Measurements from ENCODE around the gene MRFAP1. TPM values are rescaled to one million over a fixed set of nuclear protein-coding genes. Genes with fewer than 3 reads are reported as not detected.

The MRFAP1 gene
- total RNA-seq, 1 donor from 2014 or later: 293 TPM

DNA sequence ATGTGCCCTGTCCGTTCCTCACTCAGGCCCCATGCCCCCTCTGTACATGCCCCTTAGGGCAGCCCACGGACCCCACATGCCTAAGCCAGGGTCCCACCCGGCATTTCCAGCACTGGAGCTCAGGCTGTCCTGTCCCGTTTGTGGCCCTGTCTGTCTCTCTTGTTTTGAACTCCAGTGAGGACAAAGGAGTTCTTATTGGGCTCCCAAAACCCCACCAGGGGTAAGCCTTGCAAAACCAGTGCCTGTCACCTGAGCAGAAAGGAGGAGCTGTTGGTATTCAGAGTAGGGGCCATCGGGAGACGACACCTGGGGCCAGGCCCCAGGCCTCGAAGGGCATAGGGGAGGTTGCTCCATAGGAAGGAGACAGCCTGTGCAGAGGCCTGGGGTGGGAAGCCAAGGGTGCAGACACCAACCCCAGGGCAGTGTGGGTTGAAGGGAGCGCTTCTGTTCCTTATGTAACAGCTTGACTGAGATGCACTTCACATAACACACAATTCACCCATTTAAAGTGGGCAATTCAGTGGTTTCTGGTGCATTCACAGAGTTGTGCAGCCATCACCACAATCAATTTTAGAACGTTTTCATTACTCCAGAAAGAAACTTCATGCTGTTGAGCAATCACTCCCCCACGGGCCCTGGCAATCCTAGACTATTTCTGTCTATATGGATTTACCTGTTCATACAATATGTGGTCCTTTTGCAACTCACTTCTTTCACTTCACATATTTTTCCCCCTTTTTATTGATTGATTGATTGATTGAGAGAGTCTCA, 33.8 kb upstream of the MRFAP1 start:
- H3K27me3 Mint-ChIP-seq: no peaks in the 10 kb centered on the region
- peaks cover 20% of the 10 kb centered on the region for H3K36me3 Mint-ChIP-seq
- no peak for DNase-seq (ENCODE audit: extremely low spot score, unreplicated experiment)
- TF ChIP-seq, protein P1, sequence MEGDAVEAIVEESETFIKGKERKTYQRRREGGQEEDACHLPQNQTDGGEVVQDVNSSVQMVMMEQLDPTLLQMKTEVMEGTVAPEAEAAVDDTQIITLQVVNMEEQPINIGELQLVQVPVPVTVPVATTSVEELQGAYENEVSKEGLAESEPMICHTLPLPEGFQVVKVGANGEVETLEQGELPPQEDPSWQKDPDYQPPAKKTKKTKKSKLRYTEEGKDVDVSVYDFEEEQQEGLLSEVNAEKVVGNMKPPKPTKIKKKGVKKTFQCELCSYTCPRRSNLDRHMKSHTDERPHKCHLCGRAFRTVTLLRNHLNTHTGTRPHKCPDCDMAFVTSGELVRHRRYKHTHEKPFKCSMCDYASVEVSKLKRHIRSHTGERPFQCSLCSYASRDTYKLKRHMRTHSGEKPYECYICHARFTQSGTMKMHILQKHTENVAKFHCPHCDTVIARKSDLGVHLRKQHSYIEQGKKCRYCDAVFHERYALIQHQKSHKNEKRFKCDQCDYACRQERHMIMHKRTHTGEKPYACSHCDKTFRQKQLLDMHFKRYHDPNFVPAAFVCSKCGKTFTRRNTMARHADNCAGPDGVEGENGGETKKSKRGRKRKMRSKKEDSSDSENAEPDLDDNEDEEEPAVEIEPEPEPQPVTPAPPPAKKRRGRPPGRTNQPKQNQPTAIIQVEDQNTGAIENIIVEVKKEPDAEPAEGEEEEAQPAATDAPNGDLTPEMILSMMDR (conservative IDR thresholded peaks at IDR 0.05): no peak
- H3K9me3 Mint-ChIP-seq: no peaks in the 10 kb centered on the region
- no peak overlapping the region for H3K27ac Mint-ChIP-seq
- H3K4me1 Mint-ChIP-seq (ENCODE audit: unreplicated experiment): no peaks in the 10 kb centered on the region
- H3K4me3 Mint-ChIP-seq: no peak overlapping the region

DNA sequence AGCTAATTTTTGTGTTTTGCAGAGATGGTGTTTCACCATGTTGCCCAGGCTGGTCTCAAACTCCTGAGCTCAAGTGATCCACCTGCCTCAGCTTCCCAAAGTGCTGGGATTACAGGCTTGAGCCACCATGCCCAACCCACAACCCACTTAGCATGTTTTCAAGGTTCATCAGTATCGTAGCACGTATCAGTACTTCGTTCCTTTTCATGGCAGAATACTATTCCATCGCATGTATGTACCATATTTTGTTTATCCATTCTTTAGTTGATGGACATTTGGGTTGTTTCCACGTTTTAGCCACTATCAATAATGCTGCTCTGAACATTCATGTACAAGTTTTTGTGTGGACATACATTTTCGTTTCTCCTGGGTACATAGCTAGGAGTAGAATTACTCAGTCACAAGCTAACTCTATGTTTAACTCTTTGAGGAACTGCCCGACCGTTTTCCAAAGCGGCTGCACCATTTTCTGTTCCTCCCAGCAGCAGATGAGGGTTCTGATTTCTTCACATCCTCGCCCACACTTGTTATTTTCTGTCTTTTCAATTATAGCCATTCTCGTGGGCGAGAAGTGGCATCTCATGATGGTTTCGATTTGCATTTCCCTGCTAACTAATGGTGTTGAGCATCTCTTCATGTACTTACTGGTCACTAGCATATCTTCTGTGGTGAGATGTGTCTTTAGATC, 33.0 kb upstream of the MRFAP1 start:
- DNase-seq (ENCODE audit: extremely low spot score, unreplicated experiment): no peak
- H3K27ac Mint-ChIP-seq: no peak overlapping the region
- H3K4me3 Mint-ChIP-seq: no peak overlapping the region
- TF ChIP-seq, protein P1 (conservative IDR thresholded peaks at IDR 0.05): no peak
- H3K36me3 Mint-ChIP-seq: peaks cover 24% of the 10 kb centered on the region
- H3K9me3 Mint-ChIP-seq: no peaks in the 10 kb centered on the region
- H3K27me3 Mint-ChIP-seq: no peaks in the 10 kb centered on the region
- H3K4me1 Mint-ChIP-seq (ENCODE audit: unreplicated experiment): no peaks in the 10 kb centered on the region

DNA sequence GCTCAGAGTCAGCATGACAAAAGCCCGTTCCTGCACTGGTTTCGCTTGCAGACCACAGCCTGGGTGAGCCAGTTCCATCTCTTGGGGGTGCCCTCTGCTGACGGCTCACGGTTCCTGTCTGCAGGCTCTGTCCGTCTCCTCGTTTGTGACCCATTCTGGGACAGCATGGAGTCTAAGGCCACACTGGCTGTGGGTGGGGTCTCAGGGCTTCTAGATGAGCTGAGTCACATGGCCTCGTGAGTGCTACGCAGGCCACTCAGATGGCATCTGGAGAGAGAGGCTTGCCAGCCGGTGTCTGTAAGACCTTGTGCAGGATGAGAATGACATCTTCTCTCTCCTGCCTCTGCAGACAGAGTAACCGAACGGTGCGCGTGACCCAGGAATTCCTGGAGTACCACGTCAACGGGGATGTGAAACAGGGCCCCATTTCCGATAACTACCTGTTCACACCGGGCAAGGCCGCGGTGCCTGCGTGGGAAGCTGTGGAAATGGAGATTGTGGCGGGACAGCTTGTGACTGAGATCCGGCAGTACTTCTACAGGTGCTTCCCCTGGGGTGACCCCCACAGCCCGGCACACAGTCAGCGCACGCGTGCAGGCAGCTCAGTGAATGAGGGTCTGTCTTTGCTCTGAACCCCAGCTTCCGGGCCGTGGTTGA, 31.6 kb upstream of the MRFAP1 start:
- DNase-seq (ENCODE audit: extremely low spot score, unreplicated experiment): no peak
- H3K4me3 Mint-ChIP-seq: no peak overlapping the region
- no peaks in the 10 kb centered on the region for H3K4me1 Mint-ChIP-seq (ENCODE audit: unreplicated experiment)
- TF ChIP-seq, protein P1 (conservative IDR thresholded peaks at IDR 0.05): no peak
- H3K27me3 Mint-ChIP-seq: no peaks in the 10 kb centered on the region
- no peak overlapping the region for H3K27ac Mint-ChIP-seq
- peaks cover 24% of the 10 kb centered on the region for H3K36me3 Mint-ChIP-seq
- no peaks in the 10 kb centered on the region for H3K9me3 Mint-ChIP-seq

DNA sequence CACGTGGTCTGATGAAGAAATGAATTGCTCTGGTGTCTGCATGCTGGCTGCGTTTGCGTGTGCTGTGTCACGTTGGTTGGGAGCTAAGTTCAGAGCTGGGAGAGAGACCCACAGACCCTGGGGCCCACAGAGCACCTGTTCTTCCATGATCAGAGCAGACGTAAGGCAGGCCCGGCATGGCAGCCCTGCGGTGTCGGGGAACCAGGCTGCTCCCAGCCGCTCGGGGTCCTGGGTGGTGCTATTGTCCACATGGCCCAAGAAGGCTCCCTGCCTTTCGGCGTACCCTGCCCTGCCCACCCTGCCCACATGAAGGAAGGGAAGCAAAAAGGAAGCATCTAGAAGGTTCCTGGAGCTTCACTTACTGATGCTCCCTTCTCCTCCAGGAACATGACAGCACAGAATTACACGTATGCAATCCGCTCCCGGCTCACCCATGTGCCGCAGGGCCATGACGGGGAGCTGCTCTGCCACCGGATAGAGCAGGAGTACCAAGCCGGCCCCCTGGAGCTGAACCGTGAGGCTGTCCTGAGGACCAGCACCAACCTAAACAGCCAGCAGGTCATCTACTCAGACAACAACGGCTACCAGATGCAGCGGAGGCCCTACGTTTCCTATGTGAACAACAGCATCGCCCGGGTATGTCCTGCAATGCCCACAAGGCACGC, 30.9 kb upstream of the MRFAP1 start:
- Mint-ChIP-seq H3K27me3 (no peaks in the 10 kb centered on the region), H3K36me3 (peaks cover 24% of the 10 kb centered on the region), H3K9me3 (no peaks in the 10 kb centered on the region), H3K27ac (no peak overlapping the region), H3K4me1 (ENCODE audit: unreplicated experiment) (no peaks in the 10 kb centered on the region), H3K4me3 (no peak overlapping the region)
- TF ChIP-seq, protein P1 (conservative IDR thresholded peaks at IDR 0.05): no peak
- no peak for DNase-seq (ENCODE audit: extremely low spot score, unreplicated experiment)

DNA sequence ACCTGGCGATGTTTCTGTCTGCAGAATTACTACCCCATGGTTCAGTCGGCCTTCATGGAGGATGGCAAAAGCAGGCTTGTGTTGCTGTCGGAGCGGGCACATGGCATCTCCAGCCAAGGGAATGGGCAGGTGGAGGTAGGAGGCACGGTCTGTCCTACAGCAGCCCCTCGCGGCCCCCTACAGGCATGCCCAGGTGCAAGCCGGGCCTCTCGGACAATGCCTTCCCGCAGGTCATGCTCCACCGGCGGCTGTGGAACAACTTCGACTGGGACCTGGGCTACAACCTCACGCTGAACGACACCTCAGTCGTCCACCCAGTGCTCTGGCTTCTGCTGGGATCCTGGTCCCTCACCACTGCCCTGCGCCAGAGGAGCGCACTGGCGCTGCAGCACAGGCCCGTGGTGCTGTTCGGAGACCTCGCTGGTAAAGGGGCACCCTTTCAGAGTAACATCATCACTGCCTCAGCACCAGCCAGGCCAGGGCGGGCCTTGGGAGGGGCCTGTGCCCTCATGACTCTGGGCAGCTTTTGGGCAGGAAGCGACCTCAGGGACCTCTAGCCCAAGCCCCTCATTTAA, 29.5 kb upstream of the MRFAP1 start:
- Mint-ChIP-seq H3K36me3 (peaks cover 18% of the 10 kb centered on the region), H3K4me3 (no peak overlapping the region), H3K4me1 (ENCODE audit: unreplicated experiment) (no peaks in the 10 kb centered on the region), H3K27ac (no peak overlapping the region), H3K9me3 (no peaks in the 10 kb centered on the region), H3K27me3 (no peaks in the 10 kb centered on the region)
- TF ChIP-seq, protein P1 (conservative IDR thresholded peaks at IDR 0.05): no peak
- DNase-seq (ENCODE audit: extremely low spot score, unreplicated experiment): no peak
